Measurements from ENCODE around the gene ATP6V0B. TPM values are rescaled to one million over a fixed set of nuclear protein-coding genes. Genes with fewer than 3 reads are reported as not detected.

The ATP6V0B gene
- total RNA-seq, 2 donors from 2014 or later, result 73.5 to 103 TPM

DNA sequence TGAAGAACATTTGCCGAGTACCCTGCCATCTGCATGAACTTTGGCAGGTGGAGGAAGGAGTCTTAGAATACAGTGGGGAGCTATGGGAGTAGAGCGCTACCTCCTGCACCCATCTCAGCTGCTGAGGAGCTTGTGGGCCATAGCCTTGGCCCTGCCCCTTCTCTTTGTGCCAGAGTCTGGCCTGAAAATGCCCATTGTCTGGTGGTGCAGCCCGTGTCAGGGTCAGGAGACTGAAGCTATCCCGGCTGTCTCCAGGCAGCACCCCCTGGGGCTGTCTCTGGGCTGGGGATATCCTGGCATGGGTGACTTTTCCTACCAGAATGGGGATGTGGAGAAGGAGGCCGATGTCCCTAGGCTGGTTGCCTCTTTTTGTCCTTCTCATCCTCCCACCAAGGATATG, 20.7 kb upstream of the ATP6V0B start:
- Histone ChIP-seq H3K4me3 (no peak overlapping the region), H3K36me3 (replicated peaks in 1 of 2; ENCODE audit: insufficient read depth in 1 of 2, low read depth in 2 of 2) (no peaks in the 10 kb centered on the region), H3K27me3 (no peaks in the 10 kb centered on the region), H3K9me3 (no peaks in the 10 kb centered on the region), H3K27ac (no peak overlapping the region), H3K4me1 (peaks cover 2% of the 10 kb centered on the region)
- TF ChIP-seq, protein P1, sequence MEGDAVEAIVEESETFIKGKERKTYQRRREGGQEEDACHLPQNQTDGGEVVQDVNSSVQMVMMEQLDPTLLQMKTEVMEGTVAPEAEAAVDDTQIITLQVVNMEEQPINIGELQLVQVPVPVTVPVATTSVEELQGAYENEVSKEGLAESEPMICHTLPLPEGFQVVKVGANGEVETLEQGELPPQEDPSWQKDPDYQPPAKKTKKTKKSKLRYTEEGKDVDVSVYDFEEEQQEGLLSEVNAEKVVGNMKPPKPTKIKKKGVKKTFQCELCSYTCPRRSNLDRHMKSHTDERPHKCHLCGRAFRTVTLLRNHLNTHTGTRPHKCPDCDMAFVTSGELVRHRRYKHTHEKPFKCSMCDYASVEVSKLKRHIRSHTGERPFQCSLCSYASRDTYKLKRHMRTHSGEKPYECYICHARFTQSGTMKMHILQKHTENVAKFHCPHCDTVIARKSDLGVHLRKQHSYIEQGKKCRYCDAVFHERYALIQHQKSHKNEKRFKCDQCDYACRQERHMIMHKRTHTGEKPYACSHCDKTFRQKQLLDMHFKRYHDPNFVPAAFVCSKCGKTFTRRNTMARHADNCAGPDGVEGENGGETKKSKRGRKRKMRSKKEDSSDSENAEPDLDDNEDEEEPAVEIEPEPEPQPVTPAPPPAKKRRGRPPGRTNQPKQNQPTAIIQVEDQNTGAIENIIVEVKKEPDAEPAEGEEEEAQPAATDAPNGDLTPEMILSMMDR (IDR thresholded peaks at IDR 0.05), result no peak
- TF ChIP-seq POLR2A (IDR thresholded peaks at IDR 0.05), result no peak
- intact Hi-C loops (cut with DNase I), result no loop called here
- ATAC-seq, result no peak
- no peak for DNase-seq
- 86 to 87% methylated on average over 3 to 5 of the region's 5 CpGs for whole genome bisulfite sequencing, 2 donors

DNA sequence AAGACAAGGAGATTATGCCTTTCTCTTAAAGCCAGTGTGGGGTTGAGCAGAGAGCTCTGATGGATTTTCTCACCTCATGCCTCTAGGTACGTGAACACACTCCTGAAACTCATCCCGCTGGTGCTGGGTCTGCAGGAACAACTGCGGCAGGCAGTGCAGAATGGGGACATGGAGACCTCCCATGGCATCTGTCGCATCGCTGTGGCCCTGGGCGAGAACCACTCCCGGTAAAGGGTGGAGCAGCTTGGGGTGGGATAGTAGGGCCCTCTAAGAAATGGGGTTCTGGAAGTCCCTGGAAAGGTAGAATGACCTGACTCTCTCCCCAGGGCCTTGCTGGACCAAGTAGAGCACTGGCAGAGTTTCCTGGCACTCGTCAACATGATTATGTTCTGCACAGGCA, 18.5 kb upstream of the ATP6V0B start:
- WGBS, 2 donors, result 89 to 96% methylated on average over 8 of the region's 8 CpGs
- intact Hi-C loops (cut with DNase I), result no loop called here
- Histone ChIP-seq H3K36me3 (replicated peaks in 1 of 2; ENCODE audit: insufficient read depth in 1 of 2, low read depth in 2 of 2) (no peaks in the 10 kb centered on the region), H3K27me3 (no peaks in the 10 kb centered on the region), H3K4me1 (no peaks in the 10 kb centered on the region), H3K4me3 (no peak overlapping the region), H3K9me3 (no peaks in the 10 kb centered on the region), H3K27ac (no peak overlapping the region)
- DNase-seq, result no peak
- no peak for ATAC-seq
- TF ChIP-seq POLR2A (IDR thresholded peaks at IDR 0.05), result no peak
- TF ChIP-seq, protein P1 (IDR thresholded peaks at IDR 0.05), result no peak

DNA sequence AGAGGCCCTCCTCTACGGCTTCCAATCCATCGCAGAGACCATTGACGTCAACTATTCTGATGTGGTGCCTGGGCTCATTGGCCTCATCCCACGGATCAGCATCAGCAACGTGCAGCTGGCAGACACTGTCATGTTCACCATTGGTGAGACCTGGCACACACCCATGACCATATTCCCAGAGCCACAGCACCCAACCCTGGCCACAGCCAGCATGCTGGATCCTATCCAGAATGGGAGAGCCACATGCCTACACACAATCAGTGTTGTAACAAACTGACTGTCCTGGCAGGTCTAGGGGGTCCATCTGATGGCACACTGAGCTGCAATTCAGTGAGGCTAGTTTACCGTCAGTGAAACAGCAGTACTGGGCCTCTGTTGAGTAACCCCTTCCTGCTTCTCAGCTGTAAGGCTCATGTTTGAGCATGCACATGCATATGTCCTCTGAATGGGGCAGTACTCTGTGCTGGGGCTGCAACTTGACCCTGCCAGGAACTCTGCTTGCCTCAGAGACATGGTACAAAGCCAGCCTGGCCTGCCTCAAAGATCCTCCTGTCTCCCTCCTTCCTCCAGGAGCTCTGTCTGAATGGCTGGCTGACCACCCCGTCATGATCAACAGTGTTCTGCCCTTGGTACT, 17.2 kb upstream of the ATP6V0B start:
- intact Hi-C loops (cut with DNase I), result no loop called here
- Histone ChIP-seq H3K27ac (no peak overlapping the region), H3K36me3 (replicated peaks in 1 of 2; ENCODE audit: insufficient read depth in 1 of 2, low read depth in 2 of 2) (no peaks in the 10 kb centered on the region), H3K4me1 (no peaks in the 10 kb centered on the region), H3K4me3 (no peak overlapping the region), H3K9me3 (no peaks in the 10 kb centered on the region), H3K27me3 (no peaks in the 10 kb centered on the region)
- DNase-seq, result no peak
- TF ChIP-seq POLR2A (IDR thresholded peaks at IDR 0.05), result no peak
- TF ChIP-seq, protein P1 (IDR thresholded peaks at IDR 0.05), result no peak
- no peak for ATAC-seq
- WGBS, 2 donors, result 80 to 91% methylated on average over 6 to 7 of the region's 7 CpGs

DNA sequence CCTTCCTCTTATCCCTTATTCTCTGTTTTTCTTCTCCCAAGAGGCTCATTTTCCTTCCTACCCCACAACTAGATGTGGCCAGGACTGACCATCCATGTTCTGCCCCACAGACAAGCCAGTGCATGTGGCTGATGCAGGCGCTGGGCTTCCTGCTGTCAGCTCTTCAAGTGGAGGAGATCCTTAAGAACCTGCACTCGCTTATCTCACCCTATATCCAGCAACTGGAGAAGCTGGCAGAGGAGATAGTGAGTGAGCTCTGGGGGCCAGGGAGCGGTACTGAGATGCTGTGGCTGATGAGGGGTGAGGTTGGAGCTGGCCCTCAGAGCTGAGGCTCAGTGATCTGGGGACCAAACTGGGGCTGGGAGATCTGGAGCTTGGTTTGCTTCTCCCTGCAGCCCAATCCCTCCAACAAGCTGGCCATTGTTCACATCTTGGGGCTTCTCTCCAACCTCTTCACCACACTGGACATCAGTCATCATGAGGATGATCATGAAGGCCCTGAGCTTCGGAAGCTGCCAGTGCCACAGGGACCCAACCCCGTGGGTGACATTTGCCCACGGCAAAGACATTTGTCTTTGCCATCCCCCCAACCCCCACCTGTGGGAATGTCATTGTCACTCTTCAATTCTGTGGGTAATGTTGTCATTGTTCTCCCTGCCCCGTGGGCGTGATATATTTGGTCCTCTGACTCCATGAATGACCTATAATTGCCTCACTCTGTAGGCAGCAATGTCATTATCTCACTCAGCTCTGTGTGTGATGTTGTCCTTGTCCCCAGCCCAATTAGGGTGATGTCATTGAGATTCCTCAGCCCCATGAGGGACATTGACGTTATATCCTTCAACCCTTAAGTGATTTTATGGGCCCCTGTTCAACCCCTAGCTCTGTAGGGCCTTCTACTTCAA, 16.2 kb upstream of the ATP6V0B start:
- H3K4me3 ChIP-seq, result no peak overlapping the region
- H3K27me3 ChIP-seq, result no peaks in the 10 kb centered on the region
- ATAC-seq, result no peak
- H3K27ac ChIP-seq, result no peak overlapping the region
- no peak for DNase-seq
- no peaks in the 10 kb centered on the region for H3K9me3 ChIP-seq
- TF ChIP-seq, protein P1 (IDR thresholded peaks at IDR 0.05), result no peak
- TF ChIP-seq POLR2A (IDR thresholded peaks at IDR 0.05), result no peak
- H3K4me1 ChIP-seq, result no peaks in the 10 kb centered on the region
- H3K36me3 ChIP-seq (replicated peaks in 1 of 2; ENCODE audit: insufficient read depth in 1 of 2, low read depth in 2 of 2), result no peaks in the 10 kb centered on the region
- WGBS, 2 donors, result 88 to 92% methylated on average over 9 of the region's 9 CpGs
- intact Hi-C loops (cut with DNase I), result no loop called here

Data from body of pancreas (tissue), 4 donors.